Activated T-cell treated with anti-CD3 and anti-CD28 coated beads for 4 hours (primary cell): Measurements from ENCODE around the gene NIPSNAP2.
A peak's percentile ranks its signal among the peaks of the same experiment; 100 is the strongest.
"Not testable (repeated sequence)": the region's sequence is repeated elsewhere in the genome, so short reads cannot be mapped to it uniquely, and the experiment has no call there.

ENCODE experiments used
- DNase-seq: peaks from one replicate; pipeline ENCODE4 v3.0.0-alpha.2; 2020

The NIPSNAP2 gene

DNA sequence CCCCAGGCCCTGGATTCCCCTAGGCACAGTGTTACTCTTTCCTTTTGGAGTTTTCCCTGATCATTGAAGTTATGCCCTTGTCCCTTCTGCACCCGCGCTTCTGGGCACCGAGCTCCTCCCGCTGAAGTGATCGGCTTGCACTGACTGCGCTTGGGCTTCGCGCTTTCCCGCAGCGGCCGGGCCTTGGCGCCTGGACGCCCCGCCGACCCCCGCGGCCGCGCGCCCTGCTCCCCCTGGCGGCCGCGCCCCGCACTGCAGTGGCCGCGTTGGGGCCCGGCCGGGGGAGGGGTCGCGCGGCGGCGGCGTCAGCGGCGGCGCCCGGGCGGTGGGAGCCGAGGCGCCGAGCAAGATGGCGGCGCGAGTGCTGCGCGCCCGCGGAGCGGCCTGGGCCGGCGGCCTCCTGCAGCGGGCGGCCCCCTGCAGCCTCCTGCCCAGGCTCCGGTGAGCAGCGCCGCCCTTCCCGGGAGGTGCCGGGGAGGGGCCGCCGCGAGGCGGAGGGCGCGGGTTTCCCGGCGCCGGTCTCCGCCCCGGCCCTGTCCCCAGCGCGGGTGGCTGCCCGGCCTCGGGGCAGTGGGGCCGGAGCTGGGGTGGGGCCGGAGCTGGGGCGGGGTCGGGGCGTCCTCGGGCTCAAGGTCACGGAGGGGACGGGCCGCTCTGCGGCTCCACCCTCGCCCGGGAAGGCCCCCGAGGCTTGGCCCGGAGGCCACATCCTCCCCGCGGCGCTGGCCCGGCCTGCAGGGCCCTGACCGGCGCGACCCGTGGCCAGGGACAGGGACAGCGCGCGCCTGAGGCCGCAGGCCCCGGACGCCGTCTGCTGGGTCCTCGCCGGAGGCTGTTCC lies at the start of gene NIPSNAP2:
Gene NIPSNAP2, plus strand, starts transcription at position 325 of the 839 bp plus-strand sequence. Its CDS starts 25 bp downstream, at position 350.
- DNase-seq = peak; percentile 37

- no peak for DNase-seq
These were observed 46.6 kb upstream of the NIPSNAP2 start for GRCh38 chr7:55917771-55918170.

GRCh38 chr7:55928006-55928767 lies 36.2 kb upstream of the NIPSNAP2 start:
- DNase-seq = no peak

- DNase-seq = no peak
These were observed 32.8 kb upstream of the NIPSNAP2 start for GRCh38 chr7:55931421-55932151.

DNA sequence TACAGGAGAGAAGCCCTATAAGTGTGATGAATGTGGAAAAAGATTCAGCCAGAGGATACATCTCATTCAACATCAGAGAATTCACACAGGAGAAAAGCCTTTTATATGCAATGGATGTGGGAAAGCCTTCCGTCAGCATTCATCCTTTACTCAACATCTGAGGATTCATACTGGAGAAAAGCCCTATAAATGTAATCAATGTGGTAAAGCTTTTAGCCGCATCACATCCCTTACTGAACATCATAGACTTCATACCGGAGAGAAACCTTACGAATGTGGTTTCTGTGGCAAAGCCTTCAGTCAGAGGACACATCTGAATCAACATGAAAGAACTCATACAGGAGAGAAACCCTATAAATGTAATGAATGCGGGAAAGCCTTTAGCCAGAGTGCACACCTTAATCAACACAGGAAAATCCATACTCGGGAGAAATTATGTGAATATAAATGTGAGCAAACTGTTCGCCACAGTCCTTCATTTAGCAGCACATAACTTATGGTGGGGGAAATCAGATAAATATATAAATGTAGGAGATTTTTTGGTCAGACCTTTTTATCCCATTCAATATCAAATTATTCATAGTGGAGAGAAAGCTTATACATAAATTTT lies 24.8 kb upstream of the NIPSNAP2 start:
- no peak for DNase-seq

DNA sequence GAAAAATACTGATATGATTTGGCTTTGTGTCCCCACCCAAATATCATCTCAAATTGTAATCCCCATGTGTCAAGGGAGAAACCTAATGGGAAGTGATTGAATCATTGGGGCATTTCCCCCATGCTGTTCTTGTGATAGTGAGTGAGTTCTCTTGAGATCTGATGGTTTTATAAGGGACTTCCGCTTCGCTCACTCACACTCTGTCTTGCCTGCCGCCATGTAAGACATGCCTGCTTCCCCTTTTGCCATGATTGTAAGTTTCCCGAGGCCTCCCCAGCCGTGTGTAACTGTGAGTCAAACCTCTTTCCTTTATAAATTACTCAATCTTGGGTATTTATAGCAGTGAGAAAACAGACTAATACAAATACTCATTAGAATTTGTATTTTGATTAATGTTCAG lies 17.8 kb upstream of the NIPSNAP2 start:
- no peak for DNase-seq

- DNase-seq = peak; percentile 88
These were observed 12.6 kb upstream of the NIPSNAP2 start, which contains the start of gene MRPS17 for GRCh38 chr7:55951637-55952351. MRPS17 (plus strand) TSS chr7:55951877; CDS start chr7:55953196, 1,319 bp downstream.

- DNase-seq = not testable (repeated sequence)
These were observed 12.1 kb upstream of the NIPSNAP2 start for GRCh38 chr7:55952352-55952671.

DNA sequence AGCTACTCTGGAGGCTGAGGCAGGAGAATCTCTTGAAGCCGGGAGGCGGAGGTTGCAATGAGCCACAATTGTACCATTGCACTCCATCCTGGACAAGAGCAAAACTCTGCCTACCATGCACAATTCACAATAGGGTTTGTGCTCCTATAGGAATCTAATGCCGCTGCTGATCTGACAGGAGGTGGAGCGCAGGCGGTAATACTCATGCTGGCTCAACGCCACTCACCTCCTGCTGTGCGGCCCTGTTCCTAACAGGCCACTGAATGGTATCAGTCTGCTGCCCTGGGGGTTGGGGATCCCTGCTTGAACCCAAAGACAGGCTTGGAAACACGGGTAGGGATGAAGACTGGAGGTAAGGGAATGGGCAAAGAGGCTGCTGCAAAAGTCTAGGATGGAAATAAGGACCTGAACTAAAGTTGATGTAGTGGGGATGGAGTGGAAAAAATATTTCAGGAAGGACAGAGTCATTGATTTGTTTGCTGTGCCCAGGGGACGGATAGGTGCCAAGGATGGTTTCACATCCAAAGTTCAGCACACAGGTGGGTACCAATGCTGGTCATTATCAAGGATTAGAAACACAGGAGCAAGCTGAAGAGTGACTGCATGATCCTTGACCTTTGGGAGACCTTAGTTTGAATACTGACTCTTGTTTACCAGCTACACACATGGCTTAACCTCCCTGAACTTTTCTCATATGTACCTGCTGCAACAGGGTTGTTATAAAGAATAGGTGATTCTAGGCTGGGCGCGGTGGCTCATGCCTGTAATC lies 10.5 kb upstream of the NIPSNAP2 start:
- no peak for DNase-seq

GRCh38 chr7:55957190-55957589 lies 7.2 kb upstream of the NIPSNAP2 start:
- no peak for DNase-seq

GRCh38 chr7:55962014-55962413 lies 2.4 kb upstream of the NIPSNAP2 start:
- DNase-seq = no peak

- no peak for DNase-seq
These were observed 709 bp upstream of the NIPSNAP2 start for GRCh38 chr7:55963584-55964168.

- no peak for DNase-seq
These were observed 700 bp downstream of the NIPSNAP2 start for GRCh38 chr7:55965100-55965470.

DNA sequence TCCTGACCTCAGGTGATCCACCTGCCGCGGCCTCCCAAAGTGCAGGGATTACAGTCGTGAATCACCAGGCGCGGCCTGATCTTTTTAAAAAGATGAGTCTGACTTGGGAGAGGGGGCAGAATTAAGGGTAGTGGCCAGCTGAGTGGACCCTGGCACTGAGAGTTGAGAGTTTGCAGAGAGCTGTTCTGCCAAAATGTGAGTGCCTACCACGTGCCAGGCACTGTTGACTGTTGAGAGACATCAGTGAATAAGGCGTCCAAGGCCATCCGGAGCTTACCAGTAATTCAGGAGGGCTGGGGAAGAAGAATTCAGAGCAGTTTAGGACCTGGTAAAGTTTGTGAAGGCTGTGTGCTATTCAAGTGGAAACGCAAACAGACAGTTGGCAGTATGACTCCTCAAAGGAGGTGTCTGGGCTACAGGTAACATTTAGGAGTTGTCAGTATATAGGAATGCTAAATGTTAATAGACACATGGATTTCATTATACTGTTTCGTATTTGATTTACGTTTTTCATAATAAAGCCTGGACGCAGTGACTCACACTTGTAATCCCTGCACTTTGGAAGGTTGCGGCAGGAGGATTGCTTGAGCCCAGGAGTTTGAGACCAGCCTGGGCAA lies 1.5 kb downstream of the NIPSNAP2 start:
- no peak for DNase-seq

DNA sequence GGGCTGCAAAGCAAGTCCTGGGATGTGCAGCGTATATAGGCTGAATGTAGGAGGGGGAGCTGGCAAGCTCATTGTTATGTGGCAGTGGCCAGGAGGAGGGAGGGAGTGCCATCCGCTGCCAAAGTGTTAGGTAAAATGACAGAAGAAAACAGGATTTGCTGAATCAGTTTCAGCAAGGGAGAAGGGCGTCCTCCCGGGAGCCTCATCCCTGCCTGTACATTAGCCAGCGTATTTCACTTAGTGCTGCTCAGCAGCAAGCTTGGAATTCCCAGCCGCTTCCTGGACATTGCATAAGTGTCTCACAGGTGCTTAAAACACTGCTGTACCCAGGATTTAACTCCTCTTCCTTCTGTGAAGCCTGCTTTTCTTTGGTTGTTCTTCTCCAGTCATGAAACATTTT lies 2.5 kb downstream of the NIPSNAP2 start:
- no peak for DNase-seq

- no peak for DNase-seq
These were observed 5.0 kb downstream of the NIPSNAP2 start for GRCh38 chr7:55969391-55969790.

DNA sequence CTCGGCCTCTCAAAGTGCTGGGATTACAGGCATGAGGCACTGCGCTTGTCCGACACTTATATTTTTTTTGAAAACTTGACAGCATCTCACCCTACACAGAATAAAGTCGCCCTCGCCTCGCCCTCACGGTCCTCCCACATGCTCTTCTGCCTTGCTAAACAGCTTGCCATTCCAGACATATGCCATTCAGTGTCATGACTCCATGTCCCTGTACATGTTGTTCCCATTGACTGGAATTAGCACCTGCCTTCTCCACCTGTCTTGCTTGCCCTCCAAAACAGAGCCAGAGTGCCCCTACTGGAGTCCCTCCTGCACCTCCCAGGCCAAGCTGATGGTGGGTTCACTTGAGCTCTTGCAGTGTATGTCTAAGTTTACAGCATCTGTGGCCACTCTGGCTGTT lies 6.2 kb downstream of the NIPSNAP2 start:
- no peak for DNase-seq

DNA sequence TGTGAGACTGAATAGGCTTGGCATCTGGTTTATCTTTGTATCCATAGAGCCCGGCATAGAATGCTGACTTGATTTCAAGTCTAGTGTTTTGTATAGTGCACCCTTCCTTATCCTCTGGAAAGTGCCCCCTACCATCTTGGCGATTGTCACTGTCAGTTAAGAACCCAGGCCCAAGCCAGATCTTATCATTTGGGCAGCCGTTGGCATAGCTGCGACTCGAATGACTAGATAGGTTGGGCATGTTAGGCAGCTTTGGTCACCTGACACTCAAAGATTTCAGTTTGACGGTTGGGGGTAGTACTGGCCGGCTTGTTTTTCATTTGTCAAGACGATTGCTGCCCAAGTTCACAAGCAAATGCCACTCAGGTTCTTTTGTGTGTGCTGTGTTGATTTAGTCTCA lies 6.6 kb downstream of the NIPSNAP2 start:
- no peak for DNase-seq

GRCh38 chr7:55973747-55974250 lies 9.4 kb downstream of the NIPSNAP2 start:
- no peak for DNase-seq

- no peak for DNase-seq
These were observed 11.7 kb downstream of the NIPSNAP2 start for GRCh38 chr7:55975988-55976633.
